ENCODE measurements around the gene HCN4.

- TF ChIP-seq CTCF (IDR thresholded peaks at IDR 0.05) (no peak), POLR2A (IDR thresholded peaks at IDR 0.05) (no peak)
These were observed 21.9 kb downstream of the HCN4 start for GRCh38 chr15:73346735-73347312.
